Smooth muscle cell of the brain vasculature (primary cell): ENCODE data around the gene BSPRY.

Source experiments
- DNase-seq: peaks from one replicate; pipeline ENCODE4 v3.0.0-alpha.2; 2012; ENCODE audit warnings: low read depth, low spot score

Gene BSPRY

GRCh38 chr9:113349445-113350094 lies at the start of gene BSPRY:
TSS of gene BSPRY (plus strand) at chr9:113349541. CDS start at chr9:113349580, 39 bp downstream.
- no peak for DNase-seq

GRCh38 chr9:113299800-113300292 lies 49.5 kb upstream of the BSPRY start:
- no peak for DNase-seq

- DNase-seq: no peak
These were observed 47.8 kb upstream of the BSPRY start for GRCh38 chr9:113301548-113301947.

DNA sequence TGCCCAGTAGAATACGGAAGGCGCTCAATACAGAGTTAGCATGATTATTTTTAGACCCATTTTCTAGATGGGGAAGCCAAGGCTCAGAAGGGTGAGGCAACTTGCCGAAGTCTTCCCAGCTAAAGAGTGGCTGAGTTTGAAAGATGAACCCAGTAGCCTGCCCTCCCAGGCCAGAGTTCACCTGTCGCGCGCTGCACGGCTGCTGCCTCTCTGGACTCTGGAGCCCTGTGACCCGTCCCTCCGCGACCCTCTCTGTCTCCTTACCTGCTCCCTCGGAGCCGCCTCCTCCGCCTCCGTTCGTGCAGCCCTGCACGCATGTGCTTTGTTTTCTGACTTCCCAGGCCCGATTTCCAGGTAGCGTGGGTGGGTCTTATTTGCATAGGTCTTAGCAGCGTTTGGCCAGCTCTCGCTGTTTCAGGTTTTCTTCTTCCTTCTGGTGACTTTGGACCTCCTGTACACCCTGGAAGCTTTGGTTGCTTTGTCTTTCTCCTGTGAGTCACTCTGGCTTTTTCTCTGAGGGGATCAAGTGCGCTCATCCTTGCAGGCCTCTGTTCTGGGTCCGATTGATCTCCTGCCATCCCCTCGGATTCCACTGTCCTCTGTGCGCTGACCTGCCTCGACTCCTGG lies 46.4 kb upstream of the BSPRY start, which contains the start of gene RNF183:
Gene RNF183 (minus strand): TSS at position 585 of the 627 bp plus-strand sequence. CDS start 5,192 bp downstream, outside the sequence.
- DNase-seq: no peak

GRCh38 chr9:113306566-113306965 lies 42.8 kb upstream of the BSPRY start:
- DNase-seq: no peak

GRCh38 chr9:113307396-113307975 lies 41.9 kb upstream of the BSPRY start:
- no peak for DNase-seq

DNA sequence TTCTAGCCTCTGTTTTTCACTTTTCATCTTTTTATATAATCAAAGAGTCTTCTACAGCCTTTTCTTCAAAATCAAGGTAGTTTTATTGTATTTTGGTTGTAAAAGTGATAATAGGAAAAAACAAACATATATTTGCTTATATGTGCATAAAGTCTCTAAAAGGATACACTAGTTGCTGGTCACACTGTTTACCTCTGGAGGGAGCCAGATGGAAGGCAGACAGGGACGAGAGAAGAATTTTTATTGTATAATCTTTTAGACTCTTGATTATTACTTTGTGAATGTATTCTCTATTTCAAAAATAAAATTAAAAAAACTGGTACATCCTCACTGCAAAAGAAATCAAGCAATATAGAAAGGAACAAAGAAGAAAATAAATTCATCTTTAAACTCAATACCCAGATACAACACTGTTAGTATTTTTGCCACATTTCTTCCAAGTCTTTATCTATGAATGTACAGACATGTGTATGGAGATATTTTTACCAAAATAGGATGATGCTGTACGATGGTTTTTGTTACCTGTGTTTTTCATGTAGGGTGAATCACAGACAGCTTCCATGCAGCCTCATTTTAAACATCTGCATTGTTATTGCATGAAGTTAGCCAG lies 40.0 kb upstream of the BSPRY start:
- peak; percentile 13 for DNase-seq

GRCh38 chr9:113310538-113310937 lies 38.8 kb upstream of the BSPRY start:
- DNase-seq: no peak

- DNase-seq: no peak
These were observed 37.4 kb upstream of the BSPRY start for GRCh38 chr9:113311961-113312360.

DNA sequence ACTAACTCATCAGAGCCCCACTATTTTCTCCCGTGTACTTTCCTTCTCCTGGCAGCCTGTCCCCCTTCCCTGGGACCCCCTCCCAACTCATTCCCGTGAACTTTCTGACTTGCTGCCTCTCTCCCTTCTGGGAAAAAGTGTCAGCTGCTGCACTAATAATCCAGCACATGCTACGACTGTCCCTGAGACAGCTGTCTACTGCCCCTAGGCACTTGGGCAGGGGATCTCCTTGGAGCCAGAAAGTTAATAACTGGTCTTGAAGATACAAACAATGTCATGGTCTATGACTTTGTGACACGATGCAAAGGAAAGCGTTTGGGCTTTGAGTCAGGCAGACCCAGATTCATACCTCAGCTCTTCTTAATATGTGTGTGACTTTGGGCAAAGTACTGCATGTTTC lies 36.1 kb upstream of the BSPRY start:
- no peak for DNase-seq

DNA sequence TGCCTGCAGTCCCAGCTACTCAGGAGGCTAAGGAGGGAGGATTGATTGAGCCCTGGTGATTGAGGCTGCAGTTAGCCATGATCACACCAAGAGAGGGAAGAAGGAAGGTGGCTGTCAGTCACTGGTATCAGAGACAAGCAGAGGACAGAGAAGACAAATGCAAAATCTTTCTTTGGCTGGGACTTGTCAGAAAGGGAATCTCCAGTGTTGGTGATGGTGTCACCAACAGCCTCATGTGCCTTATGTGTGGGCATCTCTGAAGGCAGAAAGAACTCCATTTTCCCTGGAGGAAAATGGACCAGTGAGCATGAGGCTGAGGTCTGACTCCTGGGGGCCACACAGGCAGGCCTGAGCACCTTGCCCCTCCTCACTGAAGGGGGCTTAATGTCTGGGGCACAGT lies 34.1 kb upstream of the BSPRY start:
- DNase-seq: no peak

DNA sequence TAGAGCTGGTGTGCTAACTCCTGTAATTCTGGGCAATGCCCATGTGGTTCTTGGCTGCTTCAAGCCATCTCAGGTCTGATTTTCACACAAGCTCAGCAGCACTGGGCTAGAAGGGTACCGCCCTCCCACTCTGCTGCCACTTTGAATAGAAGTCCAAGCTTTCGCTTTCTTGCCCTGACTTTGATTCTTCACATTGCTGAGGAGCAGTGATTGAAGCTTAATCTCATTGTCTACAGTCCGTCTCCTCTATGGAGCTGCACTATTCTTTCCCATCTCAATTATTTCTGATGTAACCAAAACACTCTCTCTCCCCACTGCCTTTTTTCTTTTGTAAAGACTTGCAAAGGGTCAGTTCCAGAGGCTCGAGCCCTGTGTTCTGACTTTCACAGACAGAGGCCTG lies 33.3 kb upstream of the BSPRY start:
- DNase-seq: no peak

DNA sequence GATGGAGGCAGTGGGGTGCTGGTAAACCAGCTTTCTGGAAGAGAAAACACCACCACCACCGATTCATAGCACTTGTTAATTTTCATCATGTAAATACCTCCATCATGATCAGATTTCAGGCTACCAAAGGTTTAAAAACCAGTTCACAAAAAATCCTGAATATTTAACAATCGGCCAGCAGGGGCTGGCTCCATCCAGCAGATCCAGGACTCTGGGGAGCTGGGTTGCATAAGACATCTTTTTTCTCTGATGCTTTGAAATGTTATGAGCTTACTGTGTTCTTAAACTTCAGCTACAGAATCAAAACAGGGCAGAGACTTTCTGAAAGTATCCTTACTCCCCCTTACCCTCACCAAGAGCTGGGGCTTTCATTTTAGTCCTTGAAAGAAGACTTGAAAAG lies 31.6 kb upstream of the BSPRY start:
- no peak for DNase-seq

- no peak for DNase-seq
These were observed 30.3 kb upstream of the BSPRY start for GRCh38 chr9:113319054-113319453.

GRCh38 chr9:113320051-113320450 lies 29.3 kb upstream of the BSPRY start:
- no peak for DNase-seq

- no peak for DNase-seq
These were observed 26.7 kb upstream of the BSPRY start for GRCh38 chr9:113322671-113323070.

DNA sequence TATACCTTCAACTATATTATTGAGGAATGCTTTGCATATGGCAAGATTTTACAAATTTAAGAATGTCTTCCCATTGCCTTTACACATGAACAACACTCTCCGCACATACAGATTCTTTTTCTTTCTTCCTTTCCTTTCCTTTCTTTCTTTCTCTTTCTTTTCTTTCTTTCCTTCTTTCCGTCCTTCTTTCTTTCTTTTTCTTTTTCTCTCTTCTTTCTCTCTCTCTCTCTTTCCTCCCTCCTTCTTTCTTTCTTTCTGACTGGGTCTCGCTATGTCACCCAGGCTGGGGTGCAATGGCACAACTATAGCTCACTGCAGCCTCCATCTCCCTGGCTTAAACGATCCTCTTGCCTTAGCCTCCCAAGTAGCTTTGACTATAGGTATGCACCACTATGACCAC lies 23.1 kb upstream of the BSPRY start:
- DNase-seq: no peak

GRCh38 chr9:113328045-113328782 lies 21.1 kb upstream of the BSPRY start:
- no peak for DNase-seq

GRCh38 chr9:113331780-113332179 lies 17.6 kb upstream of the BSPRY start:
- no peak for DNase-seq

GRCh38 chr9:113337714-113338113 lies 11.6 kb upstream of the BSPRY start:
- no peak for DNase-seq

GRCh38 chr9:113340011-113340699 lies 9.2 kb upstream of the BSPRY start, which contains the start of gene WDR31:
TSS of gene WDR31 (minus strand) at chr9:113340275. CDS start at chr9:113332022, 8,253 bp downstream.
- DNase-seq: peak; percentile 77
